K562 (cell line): ENCODE data around the gene PTPRM. TPM values are rescaled to one million over a fixed set of nuclear protein-coding genes. Genes with fewer than 3 reads are reported as not detected.

ENCODE experiments used
- ATAC-seq: fragments of 200-7000 bp; cut with Tn5 transposase; 3 replicates; pipeline ENCODE4 v1.9.1; 2020; ENCODE audit warnings: moderate library complexity
- BruUV-seq: library from RNA; stranded (reverse); fragments of 400-500 nt; replicated peaks from 2 replicates; lab custom pipeline; 2021; lab: Mats Ljungman, UMichigan
- CTCF ChIA-PET: fragments of 300-600 bp; formaldehyde crosslinking; extraction: SDS; loops from one replicate; lab custom pipeline; 2021; ENCODE audit warnings: low intra/inter-chr PET ratio; lab: Yijun Ruan, JAX
- POLR2A ChIA-PET: fragments of 300-600, 350-650 bp; sonication (Branson Sonifier 250); formaldehyde crosslinking; extraction: SDS; loops from one replicate; lab custom pipeline; 2021; ENCODE audit warnings: antibody characterized with exemption, inconsistent platforms; lab: Yijun Ruan, JAX
- DNase-seq, 4 experiments: peaks; one replicate each; pipeline versions ENCODE4 v3.0.0 to v3.0.0-alpha.2; 2011 to 2018; ENCODE audit warnings: low spot score in 3 of 4, mixed read lengths in 3 of 4; ENCODE audit errors: extremely low read depth in 1 of 4
- FAIRE-seq: peaks from 2 replicates; lab custom pipeline; 2011; peaks lifted over from hg19 to GRCh38; lab: Jason Lieb, UNC
- H2AFZ ChIP-seq: 2 replicates; pipeline ENCODE4 v1.6.0; 2011; ENCODE audit warnings: low read depth, low read length, control low read depth, inconsistent platforms
- H3K27ac ChIP-seq: fragments of 200-600 bp; 3 replicates; pipeline ENCODE4 v1.8.0; 2011; ENCODE audit warnings: low read depth, mild to moderate bottlenecking, control low read depth, inconsistent platforms, low read length, moderate library complexity, mixed read lengths; ENCODE audit errors: extremely low read depth
- H3K27me3 ChIP-seq, 2 experiments: fragments of 300-600 bp in 1 of 2; 2 replicates in 1 of 2; 3 replicates in 1 of 2; pipeline versions ENCODE4 v1.6.0 to v1.8.0; 2011; ENCODE audit warnings: inconsistent platforms in 2 of 2, low read length in 2 of 2, mild to moderate bottlenecking in 1 of 2, mixed read lengths in 1 of 2, moderate library complexity in 1 of 2; ENCODE audit not compliant: control insufficient read depth in 2 of 2, insufficient read depth in 2 of 2
- H3K36me3 ChIP-seq: fragments of 300-600 bp; 3 replicates; pipeline ENCODE4 v1.8.0; 2011; ENCODE audit warnings: mild to moderate bottlenecking, low read length, inconsistent platforms; ENCODE audit not compliant: control insufficient read depth, insufficient read depth
- H3K4me1 ChIP-seq, 2 experiments: fragments of 200-600 bp in 1 of 2; replicated peaks in 1 of 2; 2 replicates in 1 of 2; 3 replicates in 1 of 2; pipeline versions ENCODE4 v1.5.1 to v1.8.0; 2011; ENCODE audit warnings: inconsistent platforms in 2 of 2, low read length in 2 of 2, mild to moderate bottlenecking in 1 of 2, mixed read lengths in 1 of 2, moderate library complexity in 1 of 2; ENCODE audit not compliant: control insufficient read depth in 2 of 2, insufficient read depth in 2 of 2
- H3K4me2 ChIP-seq: 2 replicates; pipeline ENCODE4 v1.6.1; 2011; ENCODE audit warnings: low read length, control low read depth, inconsistent platforms, mixed read lengths; ENCODE audit not compliant: insufficient read depth
- H3K4me3 ChIP-seq: fragments of 200-600 bp; sonication (generic), shearing (Covaris generic); 2 replicates; pipeline ENCODE4 v1.5.1; 2016; ENCODE audit warnings: control low read depth, inconsistent platforms
- H3K79me2 ChIP-seq: fragments of 200-600 bp; 3 replicates; pipeline ENCODE4 v1.8.0; 2011; ENCODE audit warnings: low read length, inconsistent platforms; ENCODE audit not compliant: control insufficient read depth, insufficient read depth
- H3K9ac ChIP-seq, 2 experiments: 2 replicates each; pipeline versions ENCODE4 v1.6.0 to v1.6.1; 2011; ENCODE audit warnings: low read depth in 2 of 2, low read length in 2 of 2, control low read depth in 1 of 2, inconsistent platforms in 1 of 2, mild to moderate bottlenecking in 1 of 2, mixed read lengths in 1 of 2; ENCODE audit not compliant: insufficient read depth in 1 of 2
- H3K9me1 ChIP-seq: one replicate; pipeline ENCODE4 v1.6.0; 2011; ENCODE audit warnings: inconsistent platforms, mild to moderate bottlenecking, low read length, moderate library complexity; ENCODE audit not compliant: control insufficient read depth, insufficient read depth
- H3K9me3 ChIP-seq: replicated peaks from 2 replicates; pipeline ENCODE4 v1.5.1; 2011; ENCODE audit warnings: low read depth, low read length, inconsistent platforms; ENCODE audit not compliant: control insufficient read depth, insufficient read depth
- H4K20me1 ChIP-seq: replicated peaks from 2 replicates; pipeline ENCODE4 v1.6.1; 2011; ENCODE audit warnings: low read length, inconsistent platforms, mixed read lengths; ENCODE audit not compliant: control insufficient read depth, insufficient read depth
- ATF1 ChIP-seq, 2 experiments: fragments of 450-650 bp in 1 of 2; IDR thresholded peaks; 2 replicates each; pipeline ENCODE4 v1.6.1; 2016; ENCODE audit warnings: missing compliant biosample characterization in 1 of 2, missing genetic modification characterization in 1 of 2
- ELF4 ChIP-seq: fragments of 450-650 bp; formaldehyde crosslinking; IDR thresholded peaks from 2 replicates; pipeline ENCODE4 v1.4.0; 2022; ENCODE audit warnings: missing genetic modification characterization
- FUS ChIP-seq: fragments of 200-400 bp; formaldehyde crosslinking; optimal IDR thresholded peaks from 2 replicates; pipeline ENCODE3; 2017; ENCODE audit warnings: low read depth, low read length
- MCM3 ChIP-seq: fragments of 450-650 bp; IDR thresholded peaks from 2 replicates; pipeline ENCODE4 v1.6.1; 2016
- MIER1 ChIP-seq: fragments of 450-650 bp; IDR thresholded peaks from 2 replicates; pipeline ENCODE4 v1.6.1; 2016; ENCODE audit warnings: antibody characterized with exemption, mild to moderate bottlenecking, low read depth
- MXD1 ChIP-seq: fragments of 250-450 bp; sonication (Bioruptor Pico); IDR thresholded peaks from 2 replicates; pipeline ENCODE4 v1.8.0; 2021; ENCODE audit warnings: borderline replicate concordance, mild to moderate bottlenecking, moderate library complexity; ENCODE audit not compliant: poor library complexity, severe bottlenecking
- NCOA1 ChIP-seq: fragments of 450-650 bp; IDR thresholded peaks from 2 replicates; pipeline ENCODE4 v1.6.1; 2016; ENCODE audit warnings: low read depth
- NR1H2 ChIP-seq: sonication (generic); formaldehyde crosslinking; IDR thresholded peaks from 2 replicates; pipeline ENCODE4 v1.4.0; 2020; ENCODE audit warnings: mild to moderate bottlenecking, missing genetic modification reagents
- PRDM10 ChIP-seq: fragments of 450-650 bp; IDR thresholded peaks from 2 replicates; pipeline ENCODE4 v1.6.1; 2018; ENCODE audit not compliant: partially characterized antibody
- RFX1 ChIP-seq: fragments of 450-650 bp; IDR thresholded peaks from 2 replicates; pipeline ENCODE4 v1.6.1; 2016; ENCODE audit warnings: mild to moderate bottlenecking, moderate library complexity
- SMARCB1 ChIP-seq: IDR thresholded peaks from 2 replicates; pipeline ENCODE4 v1.6.1; 2011; ENCODE audit warnings: improper control_type of control experiment, low read depth; ENCODE audit not compliant: insufficient read length
- XRCC4 ChIP-seq: IDR thresholded peaks from one replicate; pipeline ENCODE4 v1.6.1; 2011; ENCODE audit not compliant: insufficient read depth, insufficient read length; ENCODE audit errors: extremely low read depth
- ZFP30 ChIP-seq: fragments of 250-450 bp; sonication (Bioruptor Pico); IDR thresholded peaks from 2 replicates; pipeline ENCODE4 v1.8.0; 2022; ENCODE audit warnings: moderate library complexity, mild to moderate bottlenecking, inconsistent platforms, borderline replicate concordance
- ZNF609 ChIP-seq: sonication (generic); formaldehyde crosslinking; IDR thresholded peaks from 2 replicates; pipeline ENCODE4 v1.8.1; 2023; ENCODE audit warnings: missing genetic modification reagents, mild to moderate bottlenecking, borderline replicate concordance
- WGBS: fragments of 100-300 bp; shearing (Covaris generic); methylation state at CpG from one replicate; pipeline ENCODE4 v1.1.6; 2016; ENCODE audit warnings: low coverage, mixed read lengths; ENCODE audit not compliant: insufficient coverage; ENCODE audit errors: missing lambda C conversion rate; 5-methylcytosine and 5-hydroxymethylcytosine counted together
- in situ Hi-C: fragments of 300-500 bp; cut with MboI; formaldehyde crosslinking; loops from 4 replicates; pipeline ENCODE4 v1.15.0; 2018; ENCODE audit warnings: inconsistent platforms, mixed read lengths
- intact Hi-C: fragments of 100-400 bp; cut with micrococcal nuclease; formaldehyde crosslinking; loops from 2 replicates; pipeline ENCODE4 v1.14.2; 2022
- polyA plus RNA-seq, 8 experiments: library from polyadenylated mRNA; depleted of rRNA in 4 of 8; stranded (reverse) in 5 of 8; unstranded in 3 of 8; fragments of >200 nt; fragmentation: Nextera tagmentation in 2 of 8; fragmentation: Illumina TruSeq in 1 of 8; extraction: Ambion mirVana in 2 of 8; extraction: Trizol in 1 of 8; gene quantifications; 2 replicates each; pipeline versions ENCODE4 v1.2.1 to v1.2.3, GENCODE V29; 2011 to 2014; ENCODE audit warnings: inconsistent platforms in 1 of 8, missing spikeins in 1 of 8
- total RNA-seq, 7 experiments: library from RNA; depleted of rRNA in 6 of 7; stranded (reverse); fragments of >200 nt in 6 of 7; fragmentation: Illumina TruSeq in 2 of 7; extraction: Trizol in 2 of 7; gene quantifications; 2 replicates each; pipeline versions ENCODE4 v1.2.1 to v1.2.3, GENCODE V29; 2011 to 2021; ENCODE audit warnings: low replicate concordance in 1 of 7

PTPRM gene
- total and polyA plus RNA-seq, 9 of the 15 experiments (the other 6 are each of a cell fraction or from before 2014, with no cell fraction given) = 0.03 to 0.16 (median 0.08) TPM; not detected in 3

- TF ChIP-seq PRDM10 = no peak
- TF ChIP-seq ZFP30 (CRISPR knock-in tag) = no peak
- no peak for TF ChIP-seq RFX1
- TF ChIP-seq SMARCB1 = no peak
These were observed 56.6 kb downstream of the PTPRM start (continued) for GRCh38 chr18:7623681-7624080.

GRCh38 chr18:7624697-7625096 lies 57.6 kb downstream of the PTPRM start:
- no peak for DNase-seq
- no peak overlapping the region for H3K4me3 ChIP-seq
- ATAC-seq = no peak
- no peaks in the 10 kb centered on the region for H4K20me1 ChIP-seq
- no peaks in the 10 kb centered on the region for H3K9me1 ChIP-seq
- CTCF ChIA-PET = no interaction called here
- peaks cover 0 to 3% of the 10 kb centered on the region in 2 experiments; a peak in 1 of 5 replicates for H3K27me3 ChIP-seq
- POLR2A ChIA-PET = no interaction called here
- H3K36me3 ChIP-seq = no peaks in the 10 kb centered on the region
- H3K27ac ChIP-seq = no peak overlapping the region
- no peaks in the 10 kb centered on the region for H3K4me1 ChIP-seq
- no TSS peak for BruUV-seq
- no peak for FAIRE-seq
- no peak overlapping the region for H2AFZ ChIP-seq
- in situ Hi-C loops = no loop called here
- H3K9me3 ChIP-seq = no peaks in the 10 kb centered on the region
- H3K4me2 ChIP-seq = no peak overlapping the region
- WGBS = 4% methylated on average over 6 of the region's 6 CpGs
- intact Hi-C loops = no loop called here
- no peaks in the 10 kb centered on the region for H3K79me2 ChIP-seq
- no peak overlapping the region for H3K9ac ChIP-seq
- TF ChIP-seq MXD1 (CRISPR knock-in tag) (no peak), ZNF609 (no peak), XRCC4 (no peak), FUS (no peak), ATF1 (CRISPR knock-in tag; IDR thresholded peaks at IDR 0.05) (no peak), ATF1 (tag; IDR thresholded peaks at IDR 0.05) (no peak), ELF4 (CRISPR knock-in tag) (no peak), NR1H2 (CRISPR knock-in tag) (no peak), NCOA1 (no peak), MIER1 (no peak), MCM3 (no peak)
